Mesendoderm (in vitro differentiated cells): Measurements from ENCODE around the gene PCDH20. TPM values are rescaled to one million over a fixed set of nuclear protein-coding genes. Genes with fewer than 3 reads are reported as not detected.

Source experiments
- DNase-seq: peaks from one replicate; pipeline ENCODE4 v3.0.0; 2013
- H2AK5ac ChIP-seq: 2 replicates; pipeline ENCODE4 v1.6.1; 2013; ENCODE audit warnings: low read length, inconsistent platforms
- H2BK120ac ChIP-seq: 2 replicates; pipeline ENCODE4 v1.6.1; 2013; ENCODE audit warnings: low read depth, mild to moderate bottlenecking, low read length, moderate library complexity, mixed read lengths
- H2BK15ac ChIP-seq: replicated peaks from 2 replicates; pipeline ENCODE4 v1.6.1; 2013; ENCODE audit warnings: low read depth, mild to moderate bottlenecking, moderate library complexity
- H2BK5ac ChIP-seq: 2 replicates; pipeline ENCODE4 v1.6.1; 2013; ENCODE audit warnings: low read length, inconsistent platforms
- H3K18ac ChIP-seq: 2 replicates; pipeline ENCODE4 v1.6.1; 2013; ENCODE audit warnings: mild to moderate bottlenecking, low read length, mixed read lengths
- H3K23ac ChIP-seq: one replicate; pipeline ENCODE4 v1.6.1; 2013; ENCODE audit warnings: low read length
- H3K27ac ChIP-seq: 2 replicates; pipeline ENCODE4 v1.5.1; 2013; ENCODE audit warnings: low read depth, mild to moderate bottlenecking, inconsistent platforms, low read length, moderate library complexity
- H3K27me3 ChIP-seq: 2 replicates; pipeline ENCODE4 v1.6.1; 2013; ENCODE audit warnings: low read length, control low read depth, mild to moderate bottlenecking, inconsistent platforms; ENCODE audit not compliant: insufficient read depth, poor library complexity
- H3K36me3 ChIP-seq: 2 replicates; pipeline ENCODE4 v1.6.1; 2013; ENCODE audit warnings: low read length, inconsistent platforms; ENCODE audit not compliant: control insufficient read depth, insufficient read depth
- H3K4ac ChIP-seq: one replicate; pipeline ENCODE4 v1.6.1; 2013; ENCODE audit warnings: low read depth, mild to moderate bottlenecking, low read length, moderate library complexity
- H3K4me1 ChIP-seq: 2 replicates; pipeline ENCODE4 v1.6.1; 2013; ENCODE audit warnings: low read depth, low read length, inconsistent platforms; ENCODE audit not compliant: control insufficient read depth
- H3K4me2 ChIP-seq: 2 replicates; pipeline ENCODE4 v1.6.1; 2013; ENCODE audit warnings: low read length
- H3K4me3 ChIP-seq: 2 replicates; pipeline ENCODE4 v1.5.1; 2013; ENCODE audit warnings: mild to moderate bottlenecking, low read length
- H3K56ac ChIP-seq: one replicate; pipeline ENCODE4 v1.6.1; 2013; ENCODE audit warnings: low read length
- H3K79me1 ChIP-seq: 2 replicates; pipeline ENCODE4 v1.6.1; 2013; ENCODE audit warnings: low read length, inconsistent platforms
- H3K79me2 ChIP-seq: 2 replicates; pipeline ENCODE4 v1.6.1; 2013; ENCODE audit warnings: mild to moderate bottlenecking, low read length; ENCODE audit not compliant: control insufficient read depth, insufficient read depth
- H3K9ac ChIP-seq: 2 replicates; pipeline ENCODE4 v1.6.1; 2013; ENCODE audit warnings: low read length, inconsistent platforms
- H4K5ac ChIP-seq: one replicate; pipeline ENCODE4 v1.6.1; 2013; ENCODE audit warnings: low read length
- H4K8ac ChIP-seq: one replicate; pipeline ENCODE4 v1.6.1; 2013; ENCODE audit warnings: low read depth, mild to moderate bottlenecking, control low read depth, low read length, moderate library complexity
- whole genome bisulfite sequencing: extraction: QIAGEN DNeasy Blood & Tissue Kit; methylation state at CpG from one replicate; pipeline ENCODE4 v1.1.7; 2013; ENCODE audit warnings: low lambda C conversion rate, missing lambda C conversion rate; ENCODE audit not compliant: insufficient coverage; ENCODE audit errors: extremely low coverage; 5-methylcytosine and 5-hydroxymethylcytosine counted together
- polyA plus RNA-seq, 2 experiments: library from polyadenylated mRNA; stranded (reverse); fragments of 200-250 nt; gene quantifications; one replicate each; pipeline ENCODE4 v1.2.3, GENCODE V29; 2013

The PCDH20 gene
- 5.1 TPM for polyA plus RNA-seq (2013, experiment 1 of 2)
- 5.2 TPM for polyA plus RNA-seq (2013, experiment 2 of 2)

GRCh38 chr13:61415749-61416148 lies at the start of gene PCDH20:
Gene PCDH20, minus strand, starts transcription at chr13:61415849. Its CDS starts 691 bp downstream, at chr13:61415158.
- Histone ChIP-seq H2BK5ac (no peak within 1 kb of the TSS), H3K23ac (no peak within 1 kb of the TSS), H3K27ac (no peak within 1 kb of the TSS), H3K4me2 (peak within 1 kb of the TSS; percentile 81), H4K8ac (no peak within 1 kb of the TSS), H3K56ac (peak within 1 kb of the TSS; percentile 70), H4K5ac (no peak within 1 kb of the TSS), H2AK5ac (no peak within 1 kb of the TSS), H3K4me3 (peak within 1 kb of the TSS; percentile 59), H3K36me3 (no peaks in the 10 kb centered on the region), H3K9ac (peak within 1 kb of the TSS; percentile 61), H3K79me1 (no peaks in the 10 kb centered on the region), H3K27me3 (peaks cover 2% of the 10 kb centered on the region), H3K79me2 (no peaks in the 10 kb centered on the region), H3K4me1 (no peaks in the 10 kb centered on the region), H2BK120ac (no peak within 1 kb of the TSS), H3K4ac (no peak within 1 kb of the TSS), H2BK15ac (no peak within 1 kb of the TSS), H3K18ac (peak within 1 kb of the TSS; percentile 52)
- no CpG with 5 or more reads among the region's 3 CpGs for WGBS
- DNase-seq, result no peak

GRCh38 chr13:61463024-61463423 lies 47.4 kb upstream of the PCDH20 start:
- Histone ChIP-seq H3K79me1 (no peaks in the 10 kb centered on the region), H3K18ac (no peak overlapping the region), H3K4me2 (no peak overlapping the region), H4K5ac (no peak overlapping the region), H3K79me2 (no peaks in the 10 kb centered on the region), H2BK5ac (no peak overlapping the region), H3K4me1 (no peaks in the 10 kb centered on the region), H3K36me3 (no peaks in the 10 kb centered on the region), H2AK5ac (no peak overlapping the region), H3K4me3 (no peak overlapping the region), H2BK120ac (no peak overlapping the region), H2BK15ac (no peak overlapping the region), H3K56ac (no peak overlapping the region), H3K23ac (no peak overlapping the region), H3K9ac (no peak overlapping the region), H3K4ac (no peak overlapping the region), H3K27ac (no peak overlapping the region), H4K8ac (no peak overlapping the region), H3K27me3 (no peaks in the 10 kb centered on the region)
- WGBS, result no CpG with 5 or more reads among the region's 1 CpG
- no peak for DNase-seq

- Histone ChIP-seq H4K8ac (no peak overlapping the region), H3K79me2 (no peaks in the 10 kb centered on the region), H4K5ac (no peak overlapping the region), H3K56ac (no peak overlapping the region), H2AK5ac (no peak overlapping the region), H3K27ac (no peak overlapping the region), H3K4me3 (no peak overlapping the region), H2BK15ac (no peak overlapping the region), H3K4me2 (no peak overlapping the region), H3K9ac (no peak overlapping the region), H3K79me1 (no peaks in the 10 kb centered on the region), H2BK5ac (no peak overlapping the region), H3K4ac (no peak overlapping the region), H3K4me1 (no peaks in the 10 kb centered on the region), H2BK120ac (no peak overlapping the region), H3K23ac (no peak overlapping the region), H3K36me3 (no peaks in the 10 kb centered on the region), H3K18ac (no peak overlapping the region), H3K27me3 (no peaks in the 10 kb centered on the region)
- DNase-seq, result no peak
- no CpG with 5 or more reads among the region's 1 CpG for WGBS
Observed at GRCh38 chr13:61453121-61453520, 37.5 kb upstream of the PCDH20 start.

GRCh38 chr13:61432029-61432428 lies 16.4 kb upstream of the PCDH20 start:
- H2BK5ac ChIP-seq, result no peak overlapping the region
- no peak for DNase-seq
- H3K9ac ChIP-seq, result no peak overlapping the region
- no peaks in the 10 kb centered on the region for H3K79me1 ChIP-seq
- H3K18ac ChIP-seq, result no peak overlapping the region
- H4K5ac ChIP-seq, result no peak overlapping the region
- no peak overlapping the region for H3K4me3 ChIP-seq
- H3K79me2 ChIP-seq, result no peaks in the 10 kb centered on the region
- no peak overlapping the region for H3K56ac ChIP-seq
- H3K23ac ChIP-seq, result no peak overlapping the region
- no peak overlapping the region for H2AK5ac ChIP-seq
- H4K8ac ChIP-seq, result no peak overlapping the region
- no peak overlapping the region for H3K4me2 ChIP-seq
- H3K4me1 ChIP-seq, result no peaks in the 10 kb centered on the region
- no peak overlapping the region for H3K27ac ChIP-seq
- no peak overlapping the region for H3K4ac ChIP-seq
- no peak overlapping the region for H2BK120ac ChIP-seq
- H2BK15ac ChIP-seq, result no peak overlapping the region
- no CpG with 5 or more reads among the region's 1 CpG for whole genome bisulfite sequencing
- H3K36me3 ChIP-seq, result no peaks in the 10 kb centered on the region
- H3K27me3 ChIP-seq, result no peaks in the 10 kb centered on the region

GRCh38 chr13:61423915-61424314 lies 8.3 kb upstream of the PCDH20 start:
- Histone ChIP-seq H3K4me3 (no peak overlapping the region), H3K9ac (no peak overlapping the region), H3K4ac (no peak overlapping the region), H3K23ac (no peak overlapping the region), H3K18ac (no peak overlapping the region), H3K27ac (no peak overlapping the region), H3K4me1 (no peaks in the 10 kb centered on the region), H3K56ac (no peak overlapping the region), H2BK5ac (no peak overlapping the region), H2BK15ac (no peak overlapping the region), H4K8ac (no peak overlapping the region), H3K79me2 (no peaks in the 10 kb centered on the region), H3K36me3 (no peaks in the 10 kb centered on the region), H3K4me2 (no peak overlapping the region), H4K5ac (no peak overlapping the region), H3K27me3 (no peaks in the 10 kb centered on the region), H2AK5ac (no peak overlapping the region), H2BK120ac (no peak overlapping the region), H3K79me1 (no peaks in the 10 kb centered on the region)
- DNase-seq, result no peak
- WGBS, result no CpG with 5 or more reads among the region's 1 CpG

GRCh38 chr13:61417086-61417570 lies 1.5 kb upstream of the PCDH20 start:
- no CpG with 5 or more reads among the region's 5 CpGs for WGBS
- Histone ChIP-seq H3K56ac (no peak overlapping the region), H2BK5ac (no peak overlapping the region), H3K79me1 (no peaks in the 10 kb centered on the region), H4K5ac (no peak overlapping the region), H3K4ac (no peak overlapping the region), H3K23ac (no peak overlapping the region), H3K27ac (no peak overlapping the region), H3K79me2 (no peaks in the 10 kb centered on the region), H3K4me1 (no peaks in the 10 kb centered on the region), H3K9ac (no peak overlapping the region), H4K8ac (no peak overlapping the region), H3K4me2 (no peak overlapping the region), H3K27me3 (peaks cover 2% of the 10 kb centered on the region), H3K18ac (no peak overlapping the region), H2AK5ac (no peak overlapping the region), H3K36me3 (no peaks in the 10 kb centered on the region), H2BK120ac (no peak overlapping the region), H3K4me3 (no peak overlapping the region), H2BK15ac (no peak overlapping the region)
- DNase-seq, result no peak
